ENCODE data around the gene CCDC6. TPM values are rescaled to one million over a fixed set of nuclear protein-coding genes. Genes with fewer than 3 reads are reported as not detected.

The CCDC6 gene
- total RNA-seq, 1 experiment from 2014 or later = 50.9 TPM

DNA sequence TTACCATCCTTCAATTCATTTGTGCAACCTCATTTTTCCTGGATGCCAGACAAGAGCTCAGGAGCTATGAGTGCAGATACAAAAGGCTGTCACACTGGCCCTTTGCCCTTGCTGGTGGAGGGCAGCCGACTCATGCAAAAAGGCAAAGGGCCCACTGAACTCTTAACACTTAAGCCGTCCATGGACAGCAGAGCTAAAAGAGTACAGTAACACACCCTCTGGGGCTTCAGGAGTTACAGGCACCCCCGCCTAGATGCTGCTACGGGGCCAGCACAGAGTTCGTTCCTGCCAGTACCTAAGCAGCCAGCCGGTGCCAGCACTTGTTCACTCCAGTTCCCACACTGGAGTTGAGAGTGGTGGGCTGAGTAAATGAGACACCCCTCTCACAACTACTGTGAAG lies 83.2 kb downstream of the CCDC6 start:
- no peak for DNase-seq
- H3K4me2 ChIP-seq (ENCODE audit: low read depth, low read length, poor library complexity, severe bottlenecking) = no peak overlapping the region
- H4K20me1 ChIP-seq (ENCODE audit: insufficient read depth, low read depth, low read length) = no peaks in the 10 kb centered on the region
- no peaks in the 10 kb centered on the region for H3K27me3 ChIP-seq (ENCODE audit: low read length)
- peaks cover 5% of the 10 kb centered on the region for H3K4me1 ChIP-seq (ENCODE audit: low read length)
- H3K27ac ChIP-seq (ENCODE audit: low read length) = no peak overlapping the region
- peaks cover 21% of the 10 kb centered on the region; the same call in 1 of the 2 replicates for H3K36me3 ChIP-seq (ENCODE audit: insufficient read depth, low read length)
- peaks cover 100% of the 10 kb centered on the region for H3K79me2 ChIP-seq (ENCODE audit: low read length)
- no peak overlapping the region for H3K4me3 ChIP-seq (ENCODE audit: low read length)
- H3K9ac ChIP-seq (ENCODE audit: low read length) = no peak overlapping the region
- H2AFZ ChIP-seq (ENCODE audit: low read length) = no peak overlapping the region
- no peaks in the 10 kb centered on the region for H3K9me2 ChIP-seq (replicated peaks; ENCODE audit: insufficient read depth, low read length)
- H3K9me3 ChIP-seq (ENCODE audit: low read length) = no peaks in the 10 kb centered on the region

DNA sequence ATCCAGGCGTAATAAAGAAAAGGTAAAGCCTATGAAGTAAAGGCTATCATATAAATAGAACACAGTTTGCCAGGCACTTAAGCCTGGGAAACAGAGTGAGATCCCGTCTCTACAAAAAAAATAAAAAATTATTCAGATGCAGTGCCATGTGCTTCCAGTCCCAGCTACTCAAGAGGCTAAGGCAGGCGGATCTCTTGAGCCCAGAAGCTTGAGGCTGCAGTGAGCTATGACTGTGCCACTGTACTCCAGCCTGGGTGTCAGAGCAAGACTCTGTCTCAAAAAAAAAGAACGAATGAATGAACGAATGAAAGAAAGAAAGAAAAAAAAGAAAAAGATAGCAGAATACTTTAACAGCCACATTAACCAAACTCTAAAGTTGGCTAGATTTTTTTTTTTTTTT lies 85.9 kb downstream of the CCDC6 start:
- H3K9ac ChIP-seq (ENCODE audit: low read length) = no peak overlapping the region
- H3K79me2 ChIP-seq (ENCODE audit: low read length) = peaks cover 100% of the 10 kb centered on the region
- no peaks in the 10 kb centered on the region for H3K27me3 ChIP-seq (ENCODE audit: low read length)
- H3K4me2 ChIP-seq (ENCODE audit: low read depth, low read length, poor library complexity, severe bottlenecking) = no peak overlapping the region
- H3K4me3 ChIP-seq (ENCODE audit: low read length) = no peak overlapping the region
- H4K20me1 ChIP-seq (ENCODE audit: insufficient read depth, low read depth, low read length) = no peaks in the 10 kb centered on the region
- no peaks in the 10 kb centered on the region for H3K9me2 ChIP-seq (replicated peaks; ENCODE audit: insufficient read depth, low read length)
- H2AFZ ChIP-seq (ENCODE audit: low read length) = no peak overlapping the region
- no peak for DNase-seq
- peaks cover 9% of the 10 kb centered on the region; the same call in 1 of the 2 replicates for H3K36me3 ChIP-seq (ENCODE audit: insufficient read depth, low read length)
- no peaks in the 10 kb centered on the region for H3K9me3 ChIP-seq (ENCODE audit: low read length)
- H3K4me1 ChIP-seq (ENCODE audit: low read length) = peaks cover 5% of the 10 kb centered on the region
- no peak overlapping the region for H3K27ac ChIP-seq (ENCODE audit: low read length)

DNA sequence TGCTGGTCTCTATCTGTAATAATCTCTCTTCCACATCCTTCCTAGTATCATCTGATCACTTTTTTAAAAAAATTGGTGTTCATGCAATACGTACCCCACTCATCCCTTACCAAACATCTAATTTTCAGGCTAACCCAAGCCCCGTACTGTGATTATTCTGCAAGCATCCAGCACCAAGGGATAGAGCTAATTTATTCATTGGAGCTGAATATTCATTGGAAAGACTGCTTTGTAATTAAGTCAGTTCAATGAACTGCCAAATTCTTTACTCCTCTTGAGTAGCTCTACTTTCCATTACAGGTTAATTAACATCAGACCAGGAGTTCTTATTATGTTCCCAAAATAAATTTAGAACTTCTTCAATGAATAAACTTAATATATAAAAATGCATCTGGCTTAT lies 86.7 kb downstream of the CCDC6 start:
- no peaks in the 10 kb centered on the region for H3K9me3 ChIP-seq (ENCODE audit: low read length)

DNA sequence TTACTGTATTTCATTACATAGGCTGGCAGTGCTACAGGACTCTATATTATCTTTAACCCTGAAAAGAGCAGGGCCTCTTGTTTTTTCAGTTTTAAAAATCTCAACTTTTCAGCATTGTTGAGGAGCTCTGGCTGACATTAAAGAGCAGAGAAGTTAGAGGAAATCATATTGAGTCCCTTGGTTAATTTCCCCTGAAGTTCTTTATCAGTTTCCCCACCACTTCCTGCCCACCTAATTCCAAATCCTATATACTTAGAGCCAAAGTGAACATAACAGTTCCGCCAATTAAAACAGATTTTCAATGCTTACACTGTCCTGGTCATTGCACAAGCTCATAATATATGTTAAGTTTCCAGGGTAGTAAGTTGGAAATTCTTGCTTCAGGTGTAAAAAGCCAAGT lies 87.1 kb downstream of the CCDC6 start:
- peaks cover 100% of the 10 kb centered on the region for H3K79me2 ChIP-seq (ENCODE audit: low read length)
- no peak overlapping the region for H3K4me3 ChIP-seq (ENCODE audit: low read length)
- DNase-seq = no peak
- H3K9me3 ChIP-seq (ENCODE audit: low read length) = no peaks in the 10 kb centered on the region
- H3K4me2 ChIP-seq (ENCODE audit: low read depth, low read length, poor library complexity, severe bottlenecking) = no peak overlapping the region
- 0 out of 2 replicates have a peak, but pooled peaks cover 4% of the 10 kb centered on the region for H3K36me3 ChIP-seq (ENCODE audit: insufficient read depth, low read length)
- H3K4me1 ChIP-seq (ENCODE audit: low read length) = peaks cover 5% of the 10 kb centered on the region
- no peaks in the 10 kb centered on the region for H4K20me1 ChIP-seq (ENCODE audit: insufficient read depth, low read depth, low read length)
- H2AFZ ChIP-seq (ENCODE audit: low read length) = no peak overlapping the region
- no peaks in the 10 kb centered on the region for H3K27me3 ChIP-seq (ENCODE audit: low read length)
- no peaks in the 10 kb centered on the region for H3K9me2 ChIP-seq (replicated peaks; ENCODE audit: insufficient read depth, low read length)
- H3K27ac ChIP-seq (ENCODE audit: low read length) = no peak overlapping the region
- no peak overlapping the region for H3K9ac ChIP-seq (ENCODE audit: low read length)

More for the DNA sequence above, 86.7 kb downstream of the CCDC6 start:
- no peak overlapping the region for H3K4me3 ChIP-seq (ENCODE audit: low read length)
- H3K27ac ChIP-seq (ENCODE audit: low read length) = no peak overlapping the region
- peaks cover 5% of the 10 kb centered on the region; the same call in 1 of the 2 replicates for H3K36me3 ChIP-seq (ENCODE audit: insufficient read depth, low read length)
- peaks cover 100% of the 10 kb centered on the region for H3K79me2 ChIP-seq (ENCODE audit: low read length)
- no peak for DNase-seq
- no peaks in the 10 kb centered on the region for H3K9me2 ChIP-seq (replicated peaks; ENCODE audit: insufficient read depth, low read length)
- no peak overlapping the region for H2AFZ ChIP-seq (ENCODE audit: low read length)
- H3K27me3 ChIP-seq (ENCODE audit: low read length) = no peaks in the 10 kb centered on the region
- H3K4me1 ChIP-seq (ENCODE audit: low read length) = peaks cover 5% of the 10 kb centered on the region
- H4K20me1 ChIP-seq (ENCODE audit: insufficient read depth, low read depth, low read length) = no peaks in the 10 kb centered on the region
- H3K9ac ChIP-seq (ENCODE audit: low read length) = no peak overlapping the region
- H3K4me2 ChIP-seq (ENCODE audit: low read depth, low read length, poor library complexity, severe bottlenecking) = no peak overlapping the region

DNA sequence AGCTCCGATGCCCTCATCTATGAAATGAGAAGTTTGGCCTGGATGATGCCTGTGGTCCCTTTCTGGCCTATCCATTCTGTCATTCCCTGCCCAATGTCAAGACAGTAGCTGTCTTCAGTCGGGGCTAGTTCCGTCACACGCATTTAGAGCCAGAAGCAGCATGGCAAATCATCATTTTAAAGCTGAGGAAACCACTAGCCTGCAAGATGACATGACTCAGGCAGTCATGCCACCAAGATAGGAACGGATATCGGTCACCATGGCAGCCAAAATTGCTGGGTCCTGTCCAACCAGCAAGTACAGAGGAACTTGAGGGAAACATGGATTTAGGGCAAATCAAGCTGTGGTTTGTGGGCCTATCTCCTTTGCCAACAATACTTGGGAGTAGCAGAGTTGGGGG lies 88.6 kb downstream of the CCDC6 start:
- no peak overlapping the region for H3K27ac ChIP-seq (ENCODE audit: low read length)
- no peak overlapping the region for H3K4me2 ChIP-seq (ENCODE audit: low read depth, low read length, poor library complexity, severe bottlenecking)
- no peak overlapping the region for H3K9ac ChIP-seq (ENCODE audit: low read length)

DNA sequence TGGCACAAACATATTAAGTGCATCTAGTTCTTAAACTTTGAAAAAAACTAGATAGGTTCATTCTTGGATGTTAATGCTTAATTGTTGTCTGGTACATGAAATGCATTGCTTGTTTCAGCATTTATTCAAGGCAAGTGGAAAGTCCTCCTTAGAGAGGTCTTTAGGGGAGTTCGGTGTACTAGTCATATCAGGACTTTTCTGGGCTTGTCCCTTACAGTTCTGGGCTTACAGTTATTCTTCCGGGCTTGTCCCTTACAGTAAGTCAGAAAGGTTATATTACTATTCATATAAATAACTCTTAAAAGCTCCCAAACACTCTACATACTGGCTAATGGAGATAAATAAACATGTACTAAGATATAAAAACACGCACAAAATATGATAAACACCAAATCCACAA lies 91.5 kb downstream of the CCDC6 start:
- H3K9ac ChIP-seq (ENCODE audit: low read length) = no peak overlapping the region
- H3K4me1 ChIP-seq (ENCODE audit: low read length) = no peaks in the 10 kb centered on the region
- no peak overlapping the region for H3K27ac ChIP-seq (ENCODE audit: low read length)
- no peaks in the 10 kb centered on the region for H3K9me3 ChIP-seq (ENCODE audit: low read length)
- H3K4me3 ChIP-seq (ENCODE audit: low read length) = no peak overlapping the region
- H2AFZ ChIP-seq (ENCODE audit: low read length) = no peak overlapping the region
- no peak overlapping the region for H3K4me2 ChIP-seq (ENCODE audit: low read depth, low read length, poor library complexity, severe bottlenecking)
- peaks cover 70% of the 10 kb centered on the region for H3K79me2 ChIP-seq (ENCODE audit: low read length)
- H3K27me3 ChIP-seq (ENCODE audit: low read length) = no peaks in the 10 kb centered on the region
- H4K20me1 ChIP-seq (ENCODE audit: insufficient read depth, low read depth, low read length) = no peaks in the 10 kb centered on the region
- H3K36me3 ChIP-seq (ENCODE audit: insufficient read depth, low read length) = peaks cover 23% of the 10 kb centered on the region; the same call in 1 of the 2 replicates
- DNase-seq = no peak
- no peaks in the 10 kb centered on the region for H3K9me2 ChIP-seq (replicated peaks; ENCODE audit: insufficient read depth, low read length)

More for the DNA sequence above, 88.6 kb downstream of the CCDC6 start:
- H3K4me1 ChIP-seq (ENCODE audit: low read length) = peaks cover 5% of the 10 kb centered on the region
- H3K79me2 ChIP-seq (ENCODE audit: low read length) = peaks cover 99% of the 10 kb centered on the region
- no peaks in the 10 kb centered on the region for H3K9me3 ChIP-seq (ENCODE audit: low read length)
- no peak for DNase-seq
- H3K4me3 ChIP-seq (ENCODE audit: low read length) = no peak overlapping the region
- no peaks in the 10 kb centered on the region for H3K27me3 ChIP-seq (ENCODE audit: low read length)
- no peaks in the 10 kb centered on the region for H4K20me1 ChIP-seq (ENCODE audit: insufficient read depth, low read depth, low read length)
- no peaks in the 10 kb centered on the region for H3K9me2 ChIP-seq (replicated peaks; ENCODE audit: insufficient read depth, low read length)
- H3K36me3 ChIP-seq (ENCODE audit: insufficient read depth, low read length) = peaks cover 7% of the 10 kb centered on the region; the same call in 1 of the 2 replicates
- no peak overlapping the region for H2AFZ ChIP-seq (ENCODE audit: low read length)

DNA sequence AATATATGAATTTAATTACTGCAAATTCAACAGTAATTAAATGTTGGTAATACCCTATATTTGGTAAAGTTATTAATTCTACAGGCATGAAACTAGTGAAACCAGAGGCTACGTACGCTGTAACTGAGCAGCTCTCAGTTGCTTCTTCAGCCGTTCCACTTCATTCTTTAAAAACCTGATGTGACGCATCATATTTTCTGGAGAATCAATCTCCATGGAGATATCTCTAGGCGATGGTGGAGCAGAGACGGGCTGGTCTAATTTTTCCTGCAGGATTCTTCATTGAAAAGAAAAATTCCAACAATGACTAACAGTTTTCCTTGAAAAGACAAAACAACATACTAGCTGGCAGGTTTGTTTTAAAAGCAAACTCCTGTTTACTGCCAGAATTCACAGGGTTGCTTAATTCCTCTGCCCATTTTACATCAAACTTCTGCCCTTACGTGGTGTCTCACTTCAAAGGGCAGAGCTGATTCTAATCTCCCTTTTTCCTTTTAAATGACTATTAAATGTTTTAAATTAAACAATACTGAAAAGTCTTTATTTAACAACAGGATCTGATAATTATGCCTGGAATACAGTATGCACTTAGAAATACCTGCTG lies 93.7 kb downstream of the CCDC6 start:
- peaks cover 62% of the 10 kb centered on the region for H3K79me2 ChIP-seq (ENCODE audit: low read length)
- no peaks in the 10 kb centered on the region for H4K20me1 ChIP-seq (ENCODE audit: insufficient read depth, low read depth, low read length)
- H3K9ac ChIP-seq (ENCODE audit: low read length) = no peak overlapping the region
- no peak overlapping the region for H3K27ac ChIP-seq (ENCODE audit: low read length)
- no peak overlapping the region for H2AFZ ChIP-seq (ENCODE audit: low read length)
- H3K27me3 ChIP-seq (ENCODE audit: low read length) = no peaks in the 10 kb centered on the region
- no peak overlapping the region for H3K4me2 ChIP-seq (ENCODE audit: low read depth, low read length, poor library complexity, severe bottlenecking)
- DNase-seq = no peak
- no peaks in the 10 kb centered on the region for H3K9me2 ChIP-seq (replicated peaks; ENCODE audit: insufficient read depth, low read length)
- no peaks in the 10 kb centered on the region for H3K9me3 ChIP-seq (ENCODE audit: low read length)
- no peaks in the 10 kb centered on the region for H3K4me1 ChIP-seq (ENCODE audit: low read length)
- H3K4me3 ChIP-seq (ENCODE audit: low read length) = no peak overlapping the region
- peaks cover 43% of the 10 kb centered on the region for H3K36me3 ChIP-seq (ENCODE audit: insufficient read depth, low read length)

DNA sequence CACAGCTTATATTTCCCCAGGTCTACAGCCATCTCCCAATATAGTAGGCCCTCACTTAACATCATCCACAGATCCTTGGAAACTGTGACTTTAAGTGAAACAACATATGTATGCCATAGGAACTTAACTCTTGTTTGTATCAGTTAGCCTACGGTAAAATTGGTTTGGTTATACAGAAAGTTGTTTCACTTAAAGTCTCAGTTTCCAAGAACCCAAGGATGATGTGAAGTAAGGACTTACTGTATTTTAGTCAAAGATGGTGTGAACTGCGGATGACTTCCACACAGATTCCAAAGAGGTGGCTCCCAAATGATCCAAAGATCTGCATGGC lies 96.7 kb downstream of the CCDC6 start:
- H3K9me2 ChIP-seq (replicated peaks; ENCODE audit: insufficient read depth, low read length) = no peaks in the 10 kb centered on the region
- H3K4me1 ChIP-seq (ENCODE audit: low read length) = no peaks in the 10 kb centered on the region
- no peak overlapping the region for H3K4me3 ChIP-seq (ENCODE audit: low read length)
- peaks cover 33% of the 10 kb centered on the region for H3K79me2 ChIP-seq (ENCODE audit: low read length)
- H3K9ac ChIP-seq (ENCODE audit: low read length) = no peak overlapping the region
- no peak overlapping the region for H2AFZ ChIP-seq (ENCODE audit: low read length)
- H3K27ac ChIP-seq (ENCODE audit: low read length) = no peak overlapping the region
- no peak overlapping the region for H3K4me2 ChIP-seq (ENCODE audit: low read depth, low read length, poor library complexity, severe bottlenecking)
- no peaks in the 10 kb centered on the region for H4K20me1 ChIP-seq (ENCODE audit: insufficient read depth, low read depth, low read length)
- no peak for DNase-seq
- no peaks in the 10 kb centered on the region for H3K9me3 ChIP-seq (ENCODE audit: low read length)
- H3K36me3 ChIP-seq (ENCODE audit: insufficient read depth, low read length) = peaks cover 63% of the 10 kb centered on the region
- H3K27me3 ChIP-seq (ENCODE audit: low read length) = no peaks in the 10 kb centered on the region

All from Karpas-422 (cell line).